Stimulated activated CD8-positive, alpha-beta memory T cell treated with anti-CD3 and anti-CD28 coated beads, Interleukin-4, amount 100 ng/mL, for 4 hours (primary cell): Measurements from ENCODE around the gene RAD51B.
"Not testable (repeated sequence)": the region's sequence is repeated elsewhere in the genome, so short reads cannot be mapped to it uniquely, and the experiment has no call there.

ENCODE experiments used
- DNase-seq, 2 donors: peaks; one replicate each; pipeline ENCODE4 v3.0.0-alpha.2; 2020; ENCODE audit warnings: low read depth in 2 of 2, low spot score in 1 of 2

The RAD51B gene

GRCh38 chr14:67943947-67944346, 124.4 kb downstream of the RAD51B start:
- DNase-seq, result peak; percentile 0 to 28

GRCh38 chr14:67944605-67945004, 125.0 kb downstream of the RAD51B start:
- DNase-seq, result no peak

- no peak for DNase-seq
Measured at GRCh38 chr14:67949771-67950170, 130.2 kb downstream of the RAD51B start.

GRCh38 chr14:67950386-67950785, 130.8 kb downstream of the RAD51B start:
- no peak for DNase-seq

GRCh38 chr14:67951529-67952135, 132.1 kb downstream of the RAD51B start:
- no peak for DNase-seq

GRCh38 chr14:67952381-67952780, 132.8 kb downstream of the RAD51B start:
- DNase-seq, result no peak

- DNase-seq, result no peak
Measured at GRCh38 chr14:67952786-67953185, 133.2 kb downstream of the RAD51B start.

- DNase-seq, result no peak
Measured at GRCh38 chr14:67955261-67955660, 135.7 kb downstream of the RAD51B start.

- no peak for DNase-seq
Measured at GRCh38 chr14:67957946-67958345, 138.4 kb downstream of the RAD51B start.

GRCh38 chr14:67961676-67962075, 142.1 kb downstream of the RAD51B start:
- no peak for DNase-seq

GRCh38 chr14:67962215-67962644, 142.7 kb downstream of the RAD51B start:
- no peak for DNase-seq

GRCh38 chr14:67963545-67963944, 144.0 kb downstream of the RAD51B start:
- DNase-seq, result no peak

- no peak for DNase-seq
Measured at GRCh38 chr14:67963960-67964812, 144.6 kb downstream of the RAD51B start.

- no peak for DNase-seq
Measured at GRCh38 chr14:67965696-67966095, 146.1 kb downstream of the RAD51B start.

GRCh38 chr14:67967206-67967605, 147.6 kb downstream of the RAD51B start:
- no peak for DNase-seq

GRCh38 chr14:67967970-67968369, 148.4 kb downstream of the RAD51B start:
- not testable (repeated sequence) for DNase-seq

- no peak for DNase-seq
Measured at GRCh38 chr14:67970923-67971322, 151.3 kb downstream of the RAD51B start.

GRCh38 chr14:67971627-67972625, 152.3 kb downstream of the RAD51B start:
- DNase-seq, result no peak

GRCh38 chr14:67973436-67973835, 153.9 kb downstream of the RAD51B start:
- DNase-seq, result no peak

GRCh38 chr14:67975470-67975869, 155.9 kb downstream of the RAD51B start:
- DNase-seq, result no peak

GRCh38 chr14:67977434-67978034, 158.0 kb downstream of the RAD51B start:
- DNase-seq, result no peak
